GM19025 (cell line): Measurements from ENCODE around the gene ADGRF1.
"Not testable (repeated sequence)": the region's sequence is repeated elsewhere in the genome, so short reads cannot be mapped to it uniquely, and the experiment has no call there.

Source experiments
- ATAC-seq: cut with Tn5 transposase; IDR thresholded peaks from one replicate; pipeline ENCODE4 v1.9.1; 2021; ENCODE audit warnings: mild to moderate bottlenecking, low read depth, moderate library complexity; ENCODE audit not compliant: unreplicated experiment

Gene ADGRF1

GRCh38 chr6:47062346-47062745 is 20.2 kb upstream of the ADGRF1 start:
- no peak for ATAC-seq

GRCh38 chr6:47061309-47062300 is 19.5 kb upstream of the ADGRF1 start:
- ATAC-seq, result no peak

- ATAC-seq, result no peak
Measured at GRCh38 chr6:47059216-47059885, 17.2 kb upstream of the ADGRF1 start.

- no peak for ATAC-seq
Measured at GRCh38 chr6:47057830-47058540, 15.9 kb upstream of the ADGRF1 start.

- no peak for ATAC-seq
Measured at GRCh38 chr6:47056832-47057231, 14.7 kb upstream of the ADGRF1 start.

GRCh38 chr6:47054302-47054701 is 12.2 kb upstream of the ADGRF1 start:
- ATAC-seq, result not testable (repeated sequence)

- ATAC-seq, result no peak
Measured at GRCh38 chr6:47048638-47049037, 6.5 kb upstream of the ADGRF1 start.

GRCh38 chr6:47047479-47048407 is 5.6 kb upstream of the ADGRF1 start:
- ATAC-seq, result no peak

- no peak for ATAC-seq
Measured at GRCh38 chr6:47047097-47047478, 5.0 kb upstream of the ADGRF1 start.

GRCh38 chr6:47044397-47044796 is 2.3 kb upstream of the ADGRF1 start:
- ATAC-seq, result no peak

- no peak for ATAC-seq
Measured at GRCh38 chr6:47043286-47043685, 1.2 kb upstream of the ADGRF1 start.

GRCh38 chr6:47041741-47042140 is 391 bp downstream of the ADGRF1 start:
- ATAC-seq, result no peak

- ATAC-seq, result no peak
Measured at GRCh38 chr6:47034926-47035325, 7.2 kb downstream of the ADGRF1 start.

GRCh38 chr6:47034421-47034820 is 7.7 kb downstream of the ADGRF1 start:
- no peak for ATAC-seq

- ATAC-seq, result no peak
Measured at GRCh38 chr6:47032974-47033765, 9.0 kb downstream of the ADGRF1 start.

GRCh38 chr6:47031656-47032055 is 10.5 kb downstream of the ADGRF1 start:
- no peak for ATAC-seq

- no peak for ATAC-seq
Measured at GRCh38 chr6:47029865-47030561, 12.1 kb downstream of the ADGRF1 start.

- ATAC-seq, result no peak
Measured at GRCh38 chr6:47028835-47029360, 13.2 kb downstream of the ADGRF1 start.
